GM19372 (cell line): ENCODE data around the gene SMAP1.

Experiments used
- ATAC-seq: cut with Tn5 transposase; IDR thresholded peaks from one replicate; pipeline ENCODE4 v1.9.1; 2021; ENCODE audit warnings: mild to moderate bottlenecking, low read depth, moderate library complexity; ENCODE audit not compliant: unreplicated experiment

SMAP1 gene

DNA sequence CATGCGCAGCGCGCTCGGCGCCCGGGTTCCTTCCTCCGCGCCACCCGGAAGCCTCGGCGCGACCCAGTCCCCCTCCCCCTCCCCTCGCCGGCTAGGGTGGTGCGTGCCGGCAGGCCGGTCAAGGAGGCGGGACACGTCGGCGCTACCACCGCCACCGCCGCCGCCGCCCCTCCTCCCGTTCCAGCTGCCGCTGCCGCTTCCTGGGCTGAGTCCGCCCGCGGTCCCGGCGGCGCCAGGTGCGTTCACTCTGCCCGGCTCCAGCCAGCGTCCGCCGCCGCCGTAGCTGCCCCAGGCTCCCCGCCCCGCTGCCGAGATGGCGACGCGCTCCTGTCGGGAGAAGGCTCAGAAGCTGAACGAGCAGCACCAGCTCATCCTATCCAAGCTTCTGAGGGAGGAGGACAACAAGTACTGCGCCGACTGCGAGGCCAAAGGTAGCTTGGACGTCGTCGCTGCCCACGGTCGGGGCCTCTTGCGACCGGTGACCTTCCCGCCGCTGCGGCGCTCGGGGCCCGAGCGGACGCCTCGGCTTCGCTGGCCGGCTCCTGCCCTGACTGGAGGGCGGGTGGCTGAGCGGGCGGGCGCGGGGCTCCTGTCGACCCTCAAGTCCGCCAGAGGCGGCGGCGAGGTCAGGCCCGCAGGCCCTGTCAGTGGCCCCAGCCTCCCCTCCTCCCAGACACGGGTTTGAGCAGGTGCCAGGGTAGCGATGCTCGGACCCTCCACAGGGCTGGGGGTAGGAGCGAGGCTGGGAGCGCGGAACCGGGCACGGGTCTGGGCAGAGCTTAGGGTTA lies at the start of gene SMAP1:
Gene SMAP1 (plus strand): TSS at position 173 of the 788 bp plus-strand sequence. CDS start 141 bp downstream, at position 314.
- peak; percentile 89 for ATAC-seq

- no peak for ATAC-seq
These were observed 46.9 kb upstream of the SMAP1 start for GRCh38 chr6:70620746-70621145.

GRCh38 chr6:70622461-70622860 lies 45.2 kb upstream of the SMAP1 start:
- ATAC-seq = no peak

DNA sequence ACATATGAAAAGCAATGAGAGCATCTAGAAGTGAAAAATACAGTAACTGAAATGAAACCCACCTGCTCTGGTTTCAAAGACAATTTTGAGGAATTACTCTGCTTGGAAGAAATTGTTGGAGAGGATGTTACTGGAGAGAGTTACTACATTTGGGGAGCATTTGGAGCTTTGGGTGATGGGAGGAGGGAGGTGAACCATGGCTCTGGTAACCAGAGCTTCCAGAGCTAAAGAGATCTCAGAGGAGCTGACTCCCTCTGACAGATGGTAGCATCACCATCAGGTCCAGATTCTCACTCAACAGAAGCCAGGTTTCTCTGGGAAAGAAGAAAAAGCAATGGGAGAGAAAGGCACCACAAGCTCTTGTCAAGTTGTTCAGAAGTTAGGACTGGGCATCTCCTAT lies 42.2 kb upstream of the SMAP1 start:
- ATAC-seq = no peak

- ATAC-seq = no peak
These were observed 40.0 kb upstream of the SMAP1 start for GRCh38 chr6:70627500-70628254.

DNA sequence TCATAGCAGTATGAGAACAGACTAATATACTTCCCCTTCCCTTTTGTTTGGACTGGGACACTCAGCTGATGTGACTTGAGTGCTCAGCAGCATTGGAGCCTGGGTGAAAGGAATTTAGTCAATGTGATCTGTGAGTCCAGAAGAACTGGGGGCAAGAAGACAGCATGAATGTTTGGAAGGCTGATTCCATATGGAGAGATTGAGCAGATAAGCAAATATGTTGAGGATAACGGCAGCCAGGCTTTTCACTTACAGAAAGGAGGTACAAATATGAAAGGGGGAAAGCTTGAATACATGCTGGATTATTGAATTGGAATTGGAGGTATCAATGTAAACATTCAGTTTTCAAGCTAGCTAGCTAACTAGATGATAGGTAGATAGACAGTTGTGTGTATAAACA lies 37.8 kb upstream of the SMAP1 start:
- ATAC-seq = no peak

- ATAC-seq = no peak
These were observed 33.8 kb upstream of the SMAP1 start for GRCh38 chr6:70633870-70634269.

GRCh38 chr6:70636596-70636995 lies 31.1 kb upstream of the SMAP1 start:
- no peak for ATAC-seq

GRCh38 chr6:70638468-70638867 lies 29.2 kb upstream of the SMAP1 start:
- ATAC-seq = no peak

- ATAC-seq = no peak
These were observed 16.3 kb upstream of the SMAP1 start for GRCh38 chr6:70651326-70651905.

DNA sequence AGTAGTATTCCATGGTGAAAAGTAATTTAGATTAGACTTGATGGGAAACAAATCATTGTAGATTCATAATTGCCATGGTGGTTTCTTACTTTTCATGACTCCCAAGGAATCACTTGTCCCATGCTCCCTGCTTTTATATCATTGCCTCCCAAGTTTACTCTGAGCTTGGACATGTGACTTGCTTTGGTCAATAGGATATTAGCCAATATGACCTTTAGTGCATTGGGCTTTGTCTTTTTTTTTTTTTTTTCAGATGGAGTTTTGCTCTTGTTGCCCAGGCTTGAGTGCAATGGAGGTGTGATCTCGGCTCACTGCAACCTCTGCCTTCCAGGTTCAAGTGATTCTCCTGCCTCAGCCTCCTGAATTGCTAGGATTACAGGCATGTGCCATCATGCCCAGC lies 15.5 kb upstream of the SMAP1 start:
- no peak for ATAC-seq

GRCh38 chr6:70657706-70658105 lies 10.0 kb upstream of the SMAP1 start:
- ATAC-seq = no peak

DNA sequence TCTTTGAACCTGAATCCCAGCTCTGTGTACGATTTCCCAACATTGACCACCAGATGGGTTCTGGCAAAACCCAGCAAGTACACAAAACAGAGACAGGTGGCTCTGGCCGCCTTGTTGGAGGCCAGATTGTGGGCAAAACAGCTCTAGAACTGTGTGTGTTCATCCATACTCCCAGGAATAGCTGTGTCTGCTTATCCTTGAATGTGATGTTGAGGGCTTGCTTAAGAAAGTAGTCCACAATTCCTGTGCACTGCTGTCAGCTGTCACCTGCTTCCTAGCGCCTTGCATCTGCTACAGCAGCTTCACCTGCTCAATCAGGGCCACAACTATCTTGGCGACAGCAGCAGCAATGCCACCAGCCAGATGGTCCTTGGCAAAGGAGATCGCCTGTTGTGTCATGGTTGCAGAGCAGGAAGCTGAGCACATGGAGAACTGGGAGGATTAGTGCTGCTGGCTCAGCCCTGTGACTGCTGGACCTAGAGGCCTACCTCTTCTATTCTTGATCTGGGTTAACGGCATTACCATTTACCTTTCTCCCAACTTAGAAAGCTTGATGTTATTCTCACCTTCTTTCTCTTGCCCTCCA lies 3.7 kb upstream of the SMAP1 start:
- ATAC-seq = no peak

GRCh38 chr6:70666706-70667105 lies 977 bp upstream of the SMAP1 start:
- ATAC-seq = no peak

DNA sequence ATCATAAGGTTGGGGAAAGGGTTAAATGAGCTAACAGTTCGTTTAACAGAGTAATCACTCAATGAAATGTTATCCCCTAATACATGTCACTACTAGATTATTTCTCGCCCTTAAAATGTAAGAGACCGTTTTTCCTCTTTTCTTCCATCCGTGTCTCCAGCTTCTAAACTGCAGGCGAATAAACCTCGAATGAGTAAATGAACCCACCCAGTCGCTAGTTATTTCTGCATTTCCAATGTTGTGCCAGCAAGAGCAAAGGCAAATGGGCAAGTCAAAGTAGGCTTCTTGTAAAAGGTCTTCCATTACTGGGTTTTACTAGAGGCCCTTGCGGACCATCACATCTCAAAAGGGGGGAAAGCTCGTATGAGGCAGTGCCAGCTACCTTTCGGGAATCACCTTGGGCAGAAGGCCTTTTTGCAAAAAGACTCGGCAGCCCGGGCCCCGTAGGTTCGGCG lies 400 bp upstream of the SMAP1 start:
- no peak for ATAC-seq

DNA sequence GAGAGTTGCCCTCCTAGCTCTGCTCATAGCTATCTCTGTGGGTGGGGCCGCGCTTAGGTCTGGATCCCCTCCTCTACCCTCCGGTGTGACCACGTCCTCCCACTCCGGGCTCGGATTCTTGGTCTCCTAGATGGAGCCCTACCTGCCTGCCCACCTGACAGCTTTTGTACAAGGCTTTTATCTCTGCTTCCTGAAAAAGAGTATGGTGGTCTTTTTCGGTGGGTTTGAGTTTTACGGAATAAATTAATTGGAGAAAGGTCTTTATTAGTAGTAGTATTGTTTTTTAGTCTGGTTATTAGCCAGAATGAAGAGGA lies 773 bp downstream of the SMAP1 start:
- no peak for ATAC-seq

GRCh38 chr6:70669133-70669532 lies 1.4 kb downstream of the SMAP1 start:
- no peak for ATAC-seq

DNA sequence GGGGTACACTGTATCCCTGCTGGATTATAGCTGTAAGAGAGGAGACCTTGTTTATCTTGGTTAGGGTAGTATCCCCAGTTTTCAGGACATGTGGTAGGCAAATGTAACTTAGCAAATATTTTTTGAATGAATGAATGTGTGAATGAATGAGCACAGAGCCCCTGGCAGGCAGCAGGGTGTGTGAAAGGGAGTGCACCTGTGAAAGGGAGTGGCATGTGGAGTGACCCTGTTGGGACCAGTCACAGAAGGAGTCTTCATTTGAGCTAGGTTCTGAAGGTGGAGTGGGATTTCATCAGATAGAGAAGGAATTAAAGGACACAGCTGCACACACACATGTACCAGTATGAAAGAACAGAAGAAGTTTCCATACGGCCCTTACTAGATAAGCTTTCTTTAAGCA lies 4.9 kb downstream of the SMAP1 start:
- ATAC-seq = no peak

- ATAC-seq = no peak
These were observed 5.4 kb downstream of the SMAP1 start for GRCh38 chr6:70673054-70673453.

- no peak for ATAC-seq
These were observed 5.9 kb downstream of the SMAP1 start for GRCh38 chr6:70673601-70674000.

- no peak for ATAC-seq
These were observed 8.1 kb downstream of the SMAP1 start for GRCh38 chr6:70675822-70676221.
